Parathyroid adenoma (tissue), 2 donors: Measurements from ENCODE around the gene LCE3C.

Experiments
- H2AFZ ChIP-seq: fragments of 300-600 bp; sonication (generic); one replicate; pipeline ENCODE4 v1.7.0; 2017; ENCODE audit warnings: antibody characterized with exemption, mild to moderate bottlenecking
- H3K27ac ChIP-seq: fragments of 300-600 bp; sonication (generic); one replicate; pipeline ENCODE4 v1.7.0; 2017
- H3K27me3 ChIP-seq: fragments of 300-600 bp; sonication (generic); one replicate; pipeline ENCODE4 v1.7.0; 2017; ENCODE audit warnings: low read length; ENCODE audit not compliant: control insufficient read depth, insufficient read depth
- H3K36me3 ChIP-seq: fragments of 300-600 bp; sonication (generic); one replicate; pipeline ENCODE4 v1.7.0; 2017; ENCODE audit warnings: low read length; ENCODE audit not compliant: control insufficient read depth, insufficient read depth
- H3K4me1 ChIP-seq: fragments of 300-600 bp; sonication (generic); one replicate; pipeline ENCODE4 v1.7.0; 2017; ENCODE audit warnings: control low read depth
- H3K4me2 ChIP-seq: fragments of 300-600 bp; sonication (generic); one replicate; pipeline ENCODE4 v1.7.0; 2017; ENCODE audit warnings: low read length
- H3K4me3 ChIP-seq: fragments of 300-600 bp; sonication (generic); one replicate; pipeline ENCODE4 v1.7.0; 2017; ENCODE audit warnings: low read depth, low read length
- H3K79me2 ChIP-seq: fragments of 300-600 bp; sonication (generic); one replicate; pipeline ENCODE4 v1.7.0; 2017; ENCODE audit warnings: control low read depth
- H3K9ac ChIP-seq: fragments of 300-600 bp; sonication (generic); one replicate; pipeline ENCODE4 v1.7.0; 2017; ENCODE audit warnings: mild to moderate bottlenecking
- H3K9me3 ChIP-seq: fragments of 300-600 bp; sonication (generic); one replicate; pipeline ENCODE4 v1.7.0; 2017; ENCODE audit warnings: low read length; ENCODE audit not compliant: control insufficient read depth
- TF ChIP-seq, protein P1 (sequence below): fragments of 300-600 bp; sonication (generic); IDR thresholded peaks from one replicate; pipeline ENCODE4 v1.7.0; 2017; ENCODE audit warnings: antibody characterized with exemption, mild to moderate bottlenecking
- donor health status: primary hyperparathyroidism.

Gene LCE3C

DNA sequence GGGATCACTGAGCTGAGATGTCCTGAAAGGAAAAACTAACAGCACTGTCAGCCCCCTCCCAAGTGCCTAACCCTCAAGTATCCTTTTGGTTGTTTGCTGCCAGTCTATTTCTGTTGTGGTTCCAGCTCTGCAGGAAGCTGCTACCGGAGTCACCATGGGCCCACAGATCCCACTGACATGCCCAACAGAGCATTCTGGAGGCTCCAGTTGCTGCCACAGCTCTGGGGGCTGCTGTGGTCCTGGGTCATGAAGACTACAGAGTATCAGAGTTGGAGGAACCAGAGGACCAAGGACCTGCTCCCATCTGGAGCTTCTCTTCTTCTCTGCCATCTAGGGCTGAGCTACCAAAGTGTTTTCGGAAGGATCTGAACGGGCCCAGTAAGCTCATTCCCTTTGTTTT is 22.0 kb downstream of the LCE3C start:
- no peaks in the 10 kb centered on the region for H3K36me3 ChIP-seq
- H3K79me2 ChIP-seq = no peaks in the 10 kb centered on the region
- H3K27me3 ChIP-seq = no peaks in the 10 kb centered on the region
- H3K4me3 ChIP-seq = no peak overlapping the region
- H3K9me3 ChIP-seq = no peaks in the 10 kb centered on the region
- no peak overlapping the region for H2AFZ ChIP-seq
- no peak overlapping the region for H3K4me2 ChIP-seq
- TF ChIP-seq, protein P1, sequence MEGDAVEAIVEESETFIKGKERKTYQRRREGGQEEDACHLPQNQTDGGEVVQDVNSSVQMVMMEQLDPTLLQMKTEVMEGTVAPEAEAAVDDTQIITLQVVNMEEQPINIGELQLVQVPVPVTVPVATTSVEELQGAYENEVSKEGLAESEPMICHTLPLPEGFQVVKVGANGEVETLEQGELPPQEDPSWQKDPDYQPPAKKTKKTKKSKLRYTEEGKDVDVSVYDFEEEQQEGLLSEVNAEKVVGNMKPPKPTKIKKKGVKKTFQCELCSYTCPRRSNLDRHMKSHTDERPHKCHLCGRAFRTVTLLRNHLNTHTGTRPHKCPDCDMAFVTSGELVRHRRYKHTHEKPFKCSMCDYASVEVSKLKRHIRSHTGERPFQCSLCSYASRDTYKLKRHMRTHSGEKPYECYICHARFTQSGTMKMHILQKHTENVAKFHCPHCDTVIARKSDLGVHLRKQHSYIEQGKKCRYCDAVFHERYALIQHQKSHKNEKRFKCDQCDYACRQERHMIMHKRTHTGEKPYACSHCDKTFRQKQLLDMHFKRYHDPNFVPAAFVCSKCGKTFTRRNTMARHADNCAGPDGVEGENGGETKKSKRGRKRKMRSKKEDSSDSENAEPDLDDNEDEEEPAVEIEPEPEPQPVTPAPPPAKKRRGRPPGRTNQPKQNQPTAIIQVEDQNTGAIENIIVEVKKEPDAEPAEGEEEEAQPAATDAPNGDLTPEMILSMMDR = no peak
- H3K4me1 ChIP-seq = no peaks in the 10 kb centered on the region
- H3K9ac ChIP-seq = no peak overlapping the region
- no peak overlapping the region for H3K27ac ChIP-seq

DNA sequence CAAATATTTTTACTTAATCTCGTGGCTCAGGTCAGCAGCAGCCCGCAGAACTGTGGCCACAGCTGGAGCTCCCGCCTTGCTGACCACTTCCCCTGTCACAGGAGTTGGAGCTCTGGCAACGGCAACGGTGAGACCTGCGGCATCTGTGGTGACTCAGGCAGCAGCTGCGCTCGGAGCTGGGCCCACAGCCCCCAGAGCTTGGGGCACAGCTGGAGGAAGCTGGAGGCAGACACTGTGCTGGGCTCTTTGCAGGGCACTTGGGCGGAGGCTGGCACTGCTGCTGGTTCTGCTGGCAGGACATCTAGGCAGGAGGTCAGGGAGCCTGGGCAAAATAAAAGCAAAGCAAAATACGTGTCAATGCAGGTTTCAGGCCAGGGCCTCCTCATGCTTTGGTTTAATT is 22.8 kb downstream of the LCE3C start, which contains the start of gene LCE3A:
LCE3A (minus strand) TSS at position 301 of the 400 bp plus-strand sequence; CDS start at position 301, 0 bp downstream.
- Histone ChIP-seq H3K36me3 (no peaks in the 10 kb centered on the region), H3K27ac (no peak within 1 kb of the TSS), H3K4me2 (no peak within 1 kb of the TSS), H3K27me3 (no peaks in the 10 kb centered on the region), H2AFZ (no peak within 1 kb of the TSS), H3K9ac (no peak within 1 kb of the TSS), H3K4me1 (no peaks in the 10 kb centered on the region), H3K4me3 (no peak within 1 kb of the TSS), H3K79me2 (no peaks in the 10 kb centered on the region), H3K9me3 (no peaks in the 10 kb centered on the region)
- TF ChIP-seq, protein P1 = no peak

DNA sequence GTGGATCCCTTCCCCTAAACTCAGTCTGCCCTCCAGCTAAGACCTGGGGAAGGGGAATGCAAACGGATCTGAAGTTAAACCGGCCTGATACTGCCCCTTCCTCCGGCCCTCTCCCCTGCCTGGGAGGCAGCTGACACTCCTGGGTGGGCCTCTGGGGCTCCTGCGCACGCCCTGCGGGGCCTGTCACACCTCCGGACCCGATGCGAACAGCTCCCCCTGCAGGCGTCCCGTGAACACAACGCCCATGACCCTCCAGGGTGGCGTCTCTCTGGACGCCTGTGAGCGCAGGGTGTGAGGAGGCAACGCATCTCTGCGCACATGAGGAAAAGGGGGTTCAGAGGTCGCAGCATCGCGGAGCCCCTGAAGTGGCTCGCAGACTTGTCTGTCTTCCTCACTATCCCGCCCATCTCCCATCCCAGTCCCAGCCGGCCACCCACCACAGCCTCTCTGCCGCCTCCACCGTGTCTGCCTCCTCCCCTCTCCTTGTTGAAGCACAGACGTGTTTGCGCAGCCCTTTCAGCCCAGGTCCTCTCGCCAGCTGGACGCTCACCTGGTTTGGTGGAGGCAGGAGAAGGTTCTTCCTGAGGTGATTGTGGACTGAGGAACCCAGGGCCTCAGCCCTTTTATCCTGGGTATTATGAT is 23.3 kb downstream of the LCE3C start:
- TF ChIP-seq, protein P1 = no peak
- no peaks in the 10 kb centered on the region for H3K36me3 ChIP-seq
- H3K27ac ChIP-seq = no peak overlapping the region
- H3K27me3 ChIP-seq = no peaks in the 10 kb centered on the region
- no peaks in the 10 kb centered on the region for H3K79me2 ChIP-seq
- H3K4me2 ChIP-seq = no peak overlapping the region
- H3K4me1 ChIP-seq = no peaks in the 10 kb centered on the region
- H3K9ac ChIP-seq = no peak overlapping the region
- H3K9me3 ChIP-seq = no peaks in the 10 kb centered on the region
- no peak overlapping the region for H3K4me3 ChIP-seq
- H2AFZ ChIP-seq = no peak overlapping the region

DNA sequence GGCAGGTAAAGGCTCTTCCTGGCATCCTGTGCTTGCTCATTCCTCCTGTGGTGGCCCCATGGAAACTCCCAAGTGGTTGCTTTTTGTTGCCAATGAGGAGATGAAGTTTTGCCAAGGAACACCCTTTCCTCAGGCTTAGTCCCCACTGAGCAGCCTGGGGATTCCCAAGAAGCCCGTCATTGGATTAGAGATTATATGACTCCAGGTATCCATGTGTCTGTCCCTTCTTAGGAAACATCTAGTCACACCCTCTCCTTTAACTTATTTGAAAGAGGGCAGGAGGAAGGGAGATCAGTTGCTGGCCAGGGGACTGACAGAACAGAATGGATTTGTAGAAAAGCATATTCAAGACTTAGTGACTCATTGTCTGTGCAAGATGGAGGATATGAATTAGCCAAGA is 26.7 kb downstream of the LCE3C start:
- Histone ChIP-seq H3K4me2 (no peak overlapping the region), H2AFZ (no peak overlapping the region), H3K9ac (no peak overlapping the region), H3K4me1 (no peaks in the 10 kb centered on the region), H3K36me3 (no peaks in the 10 kb centered on the region), H3K27ac (no peak overlapping the region), H3K79me2 (no peaks in the 10 kb centered on the region), H3K27me3 (no peaks in the 10 kb centered on the region), H3K9me3 (no peaks in the 10 kb centered on the region), H3K4me3 (no peak overlapping the region)
- TF ChIP-seq, protein P1 = no peak

DNA sequence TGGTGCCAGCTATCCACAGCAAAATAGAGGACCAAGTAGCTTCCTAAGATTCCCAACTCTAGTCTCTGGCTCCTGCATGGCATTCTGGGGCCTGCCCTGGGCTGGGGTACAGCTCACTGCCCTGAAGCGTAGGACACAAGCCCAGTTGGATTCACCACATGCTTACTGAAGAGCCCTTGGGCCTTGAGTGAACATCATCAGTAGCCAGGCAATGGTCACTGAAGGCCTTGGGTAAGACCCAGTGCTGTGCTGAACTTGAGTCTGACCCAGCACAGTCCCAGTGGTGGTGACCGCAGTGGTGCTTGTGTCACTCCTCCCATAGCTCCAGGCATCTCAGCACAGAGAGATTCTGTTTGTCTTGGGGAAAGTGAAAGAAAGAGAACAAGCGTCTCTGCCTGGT is 30.6 kb downstream of the LCE3C start:
- Histone ChIP-seq H3K9ac (no peak overlapping the region), H3K4me2 (no peak overlapping the region), H3K36me3 (no peaks in the 10 kb centered on the region), H3K27me3 (no peaks in the 10 kb centered on the region), H3K79me2 (no peaks in the 10 kb centered on the region), H3K4me1 (no peaks in the 10 kb centered on the region), H3K27ac (no peak overlapping the region), H3K4me3 (no peak overlapping the region), H2AFZ (no peak overlapping the region), H3K9me3 (no peaks in the 10 kb centered on the region)
- TF ChIP-seq, protein P1 = no peak
